Activated effector memory CD4-positive, alpha-beta T cell treated with Interleukin-2 at 50 U/mL for 16 hours (primary cell): ENCODE data around the gene ATL3.
"Not testable (repeated sequence)": the region's sequence is repeated elsewhere in the genome, so short reads cannot be mapped to it uniquely, and the experiment has no call there.

ENCODE experiments used
- DNase-seq: peaks from one replicate; pipeline ENCODE4 v3.0.0-alpha.2; 2020

Gene ATL3

DNA sequence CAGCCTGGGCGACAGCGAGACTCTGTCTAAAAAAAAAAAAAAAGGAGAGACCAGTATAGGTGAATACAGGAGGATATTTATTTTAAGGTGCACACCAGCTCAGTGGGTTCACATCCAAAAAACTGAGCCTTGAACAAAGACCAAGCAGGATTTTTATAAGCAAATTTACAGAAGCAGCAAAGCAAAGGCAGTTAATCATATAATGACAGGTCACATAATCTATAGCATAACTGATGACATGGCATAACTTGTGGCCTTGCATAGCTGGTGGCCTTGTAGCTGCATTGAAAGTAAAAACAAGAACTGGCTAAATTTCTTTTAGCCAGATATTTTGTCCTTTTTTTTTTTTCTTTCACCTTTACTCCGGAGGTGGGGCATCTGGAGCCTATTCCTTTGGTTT is 54.2 kb downstream of the ATL3 start:
- no peak for DNase-seq

DNA sequence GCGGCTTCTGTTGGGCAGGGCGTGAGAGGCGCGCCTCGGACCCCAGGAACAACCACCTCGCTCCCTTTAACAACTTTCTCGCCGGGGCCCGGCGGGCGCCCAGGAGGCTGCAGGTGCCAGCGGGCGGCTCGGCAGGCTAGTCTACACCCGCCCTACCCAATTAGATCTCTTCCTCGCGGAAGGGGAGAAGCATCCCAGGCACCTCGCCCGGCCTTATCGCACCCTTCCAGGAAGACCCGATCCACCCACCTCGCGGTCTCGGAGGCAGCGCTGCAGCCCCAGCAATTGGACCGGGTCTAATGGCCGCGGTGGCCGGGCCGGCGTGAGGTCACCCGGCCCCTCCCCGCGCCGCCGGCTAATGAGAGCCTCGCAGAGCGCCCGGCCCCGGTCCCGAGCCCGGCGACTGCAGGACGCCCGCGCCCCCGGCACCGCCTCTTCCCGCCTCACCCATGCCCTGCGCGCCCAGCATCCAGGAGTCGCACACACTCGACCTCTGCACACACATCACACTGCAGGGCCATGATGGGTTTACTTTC is 57.0 kb downstream of the ATL3 start, which contains the start of gene PLAAT3:
Gene PLAAT3 (minus strand): TSS at position 298 of the 536 bp plus-strand sequence. CDS start 419 bp downstream, outside the sequence.
- peak; percentile 14 for DNase-seq

DNA sequence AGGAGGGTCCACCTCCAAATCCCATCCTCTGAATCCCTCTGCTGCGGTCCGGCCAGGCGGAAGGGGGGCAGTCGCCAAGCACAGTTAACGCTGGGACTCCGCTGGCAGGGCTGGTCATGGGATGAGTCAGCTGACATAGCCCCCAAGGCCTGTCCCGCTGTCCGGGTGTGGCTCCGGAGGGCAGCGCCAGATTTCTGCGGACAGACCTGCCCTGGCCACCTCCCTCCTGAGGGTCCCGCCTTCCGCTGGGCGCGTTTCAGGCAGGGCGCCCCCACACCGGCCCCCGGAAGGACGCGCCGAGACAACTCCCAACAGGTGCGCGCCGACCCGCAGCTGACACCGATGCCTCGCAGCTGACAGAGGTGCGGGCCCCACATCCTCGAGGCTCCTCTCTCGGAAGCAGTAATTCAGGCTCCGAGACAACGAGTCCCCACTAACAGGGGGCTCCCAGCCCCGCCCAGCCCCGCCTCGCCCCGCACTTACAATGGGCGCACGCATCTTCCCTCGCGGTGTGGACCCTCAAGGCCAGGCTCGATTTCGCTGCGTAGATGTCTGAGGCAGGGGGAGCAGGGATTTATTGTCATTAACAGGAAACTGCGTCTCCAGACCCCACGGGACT is 57.5 kb downstream of the ATL3 start:
- peak; percentile 18 for DNase-seq

DNA sequence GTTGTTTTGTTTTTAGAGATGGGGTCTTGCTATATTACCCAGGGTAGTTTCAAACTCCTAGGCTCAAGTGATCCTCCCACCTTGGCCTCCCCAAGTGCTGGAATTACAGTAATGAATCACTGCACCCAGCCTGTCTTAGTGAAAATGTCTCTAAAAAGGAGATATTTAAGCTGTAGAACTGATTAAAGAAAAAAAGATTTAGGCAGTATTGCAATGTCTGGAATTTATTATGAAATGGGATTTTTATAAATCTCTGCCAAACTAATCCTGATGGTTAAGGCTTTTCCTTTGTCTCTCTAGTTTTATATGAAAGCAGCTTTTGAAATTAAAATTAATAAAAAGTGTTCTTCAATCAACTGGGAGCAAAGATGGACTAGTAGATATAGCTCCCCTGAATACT is 59.0 kb downstream of the ATL3 start:
- DNase-seq = no peak

DNA sequence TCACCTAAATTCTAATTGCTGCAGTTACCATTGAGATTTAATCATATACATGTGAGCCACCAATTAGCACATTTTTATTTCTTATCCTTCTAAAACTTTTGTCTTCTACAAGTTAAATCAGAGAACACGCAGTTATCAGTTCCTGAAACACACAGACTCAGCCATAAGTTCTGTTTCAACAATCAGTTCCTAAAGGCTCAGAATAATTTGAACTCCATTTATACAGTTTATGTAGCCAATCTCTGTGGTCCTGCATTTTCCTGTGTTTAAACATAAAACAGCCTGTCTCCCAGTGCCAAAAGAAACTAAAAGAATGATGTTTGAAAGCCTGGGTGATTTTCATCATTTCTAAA is 59.8 kb downstream of the ATL3 start:
- no peak for DNase-seq

DNA sequence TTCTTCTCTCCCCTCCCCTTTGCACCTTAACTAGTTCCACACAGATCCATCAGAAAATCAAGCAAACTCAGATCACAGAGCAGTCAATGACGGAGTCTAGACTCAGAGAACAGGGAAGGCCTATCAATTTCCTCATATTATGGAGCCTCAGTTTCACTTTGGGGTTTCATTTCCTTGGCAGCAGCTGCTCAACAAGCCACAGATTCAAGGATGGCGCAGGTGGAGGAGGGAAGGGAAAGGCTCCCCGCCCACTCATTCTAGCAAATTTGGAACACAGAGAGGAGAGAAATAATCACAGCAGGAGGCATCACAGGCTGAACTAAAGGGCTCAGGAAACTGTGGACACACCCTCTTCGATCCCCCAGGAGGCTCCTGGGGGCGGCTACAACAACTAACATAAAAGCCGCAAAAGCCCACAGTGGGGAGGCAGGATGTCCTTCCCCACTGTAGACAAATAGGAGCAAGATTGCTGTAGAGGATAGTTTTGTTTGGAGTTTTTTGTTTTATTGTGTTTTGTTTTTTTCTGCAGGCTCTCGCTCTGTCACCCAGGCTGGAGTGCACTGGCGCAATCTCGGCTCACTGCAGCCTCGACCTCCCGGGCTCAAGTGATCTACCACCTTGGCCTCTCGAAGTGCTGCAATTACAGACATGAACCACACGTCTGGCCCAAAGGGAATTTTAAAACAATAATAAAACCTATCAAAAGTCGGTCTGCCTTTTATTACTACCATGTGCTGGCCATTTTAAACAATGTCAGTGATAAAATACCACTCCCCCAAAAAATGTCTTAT is 60.4 kb downstream of the ATL3 start:
- no peak for DNase-seq

DNA sequence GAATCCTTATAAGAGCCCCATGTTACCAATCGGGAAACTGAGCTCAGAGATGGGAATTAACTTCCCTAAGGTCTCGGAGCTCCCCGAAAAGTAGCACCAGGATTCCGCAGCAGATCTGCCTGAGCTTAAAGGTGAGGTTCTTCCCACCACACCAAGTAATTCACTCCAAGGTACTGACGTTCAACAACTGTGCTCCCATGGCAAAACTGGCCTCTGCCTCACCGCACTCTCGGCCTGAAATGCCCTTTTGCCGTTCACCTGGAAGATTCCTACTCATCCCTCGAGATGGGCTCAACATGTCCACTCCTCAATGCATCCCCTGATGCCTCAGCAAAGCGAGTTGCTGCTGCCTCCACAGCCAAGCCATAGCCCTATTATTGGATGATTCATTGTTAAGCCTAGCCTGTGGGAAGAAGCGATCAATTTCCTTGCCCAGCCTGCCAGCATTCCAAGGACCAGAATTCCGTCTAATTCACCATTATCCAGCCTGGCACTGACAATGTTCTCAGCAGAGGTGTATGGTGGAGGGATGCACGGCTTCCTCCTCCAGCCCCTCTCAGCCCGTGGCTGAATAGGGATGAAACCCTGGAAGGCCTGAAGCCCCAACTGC is 61.1 kb downstream of the ATL3 start:
- DNase-seq = no peak

DNA sequence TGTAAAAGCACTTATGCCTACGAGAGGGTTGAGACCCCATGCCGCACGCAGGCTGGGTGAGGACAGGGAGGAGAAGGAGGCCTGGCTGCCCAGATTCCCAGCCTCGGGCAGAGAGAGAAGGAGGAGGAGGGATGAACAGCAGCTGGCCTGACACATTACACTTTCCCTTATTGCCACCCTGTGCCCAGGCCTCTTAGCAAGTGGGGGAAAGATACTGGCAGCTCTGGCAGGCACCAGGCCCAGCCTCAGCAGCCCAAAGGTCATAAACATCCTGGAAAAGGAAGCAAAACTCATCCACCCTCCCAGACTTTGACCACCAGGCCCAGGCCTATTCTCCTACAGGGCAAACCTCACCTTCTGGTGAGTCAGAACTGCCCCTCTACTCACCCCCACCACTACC is 61.6 kb downstream of the ATL3 start:
- DNase-seq = no peak

DNA sequence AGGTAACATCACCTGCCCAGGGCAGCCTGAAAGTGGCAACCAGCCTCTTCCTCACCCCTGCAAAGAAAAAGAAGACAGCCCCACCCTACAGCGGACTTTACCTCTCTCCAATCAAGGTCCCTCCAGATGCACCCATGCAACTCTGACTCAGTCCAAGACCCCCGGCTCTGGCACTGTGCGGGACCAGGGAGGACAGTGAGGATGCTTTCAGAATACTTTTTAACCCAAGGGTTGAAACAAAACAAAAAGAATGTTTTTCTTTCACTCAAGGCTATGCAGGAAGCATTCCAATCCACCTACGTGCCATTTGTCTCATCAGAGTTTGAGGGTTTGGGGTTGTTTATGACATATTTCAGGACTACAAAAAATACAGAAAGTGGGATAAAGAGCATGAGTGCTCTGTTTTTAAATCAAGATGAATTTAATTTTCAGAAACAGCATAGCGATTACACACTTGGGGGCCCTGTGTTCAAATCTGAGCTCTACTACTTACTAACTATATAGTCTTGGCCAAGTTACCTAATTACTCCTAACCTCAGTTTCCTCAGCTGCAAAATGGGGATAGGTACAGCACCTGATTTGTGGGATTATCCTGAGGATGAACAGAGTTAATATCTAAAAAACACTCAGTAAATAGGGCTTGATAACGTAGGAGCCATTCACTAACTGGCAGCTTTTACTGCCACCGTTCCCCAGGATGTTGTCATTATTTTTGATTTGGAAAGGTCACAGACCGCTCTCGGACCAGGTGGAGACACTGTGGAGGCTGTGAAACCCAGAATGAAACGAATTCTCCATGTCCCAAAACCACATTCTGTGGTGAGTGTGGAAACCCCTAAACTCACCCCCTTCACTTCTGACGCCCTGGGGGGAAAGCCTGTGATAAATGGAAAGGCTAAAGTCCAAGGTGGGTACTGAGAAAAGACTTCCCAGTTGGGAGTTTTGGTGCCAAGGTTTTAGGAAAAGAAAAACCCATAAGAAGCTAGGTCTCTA is 62.5 kb downstream of the ATL3 start:
- DNase-seq = no peak

DNA sequence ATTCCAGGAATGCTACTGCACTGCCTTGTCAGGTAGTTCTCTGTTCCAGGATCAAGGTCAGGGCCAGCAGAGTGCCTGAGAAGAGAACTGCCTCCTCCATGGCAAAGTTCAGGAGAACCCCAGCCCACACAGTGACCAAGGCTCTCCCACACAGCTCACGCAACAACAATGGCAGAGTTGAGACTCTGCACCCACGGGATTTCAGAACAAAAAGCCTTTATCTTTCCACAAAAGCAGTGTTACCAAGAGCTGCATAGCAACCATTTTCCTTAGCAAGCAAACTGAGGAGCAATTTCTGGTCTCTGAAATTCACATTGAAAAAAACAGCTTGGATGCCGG is 68.0 kb downstream of the ATL3 start:
- no peak for DNase-seq

DNA sequence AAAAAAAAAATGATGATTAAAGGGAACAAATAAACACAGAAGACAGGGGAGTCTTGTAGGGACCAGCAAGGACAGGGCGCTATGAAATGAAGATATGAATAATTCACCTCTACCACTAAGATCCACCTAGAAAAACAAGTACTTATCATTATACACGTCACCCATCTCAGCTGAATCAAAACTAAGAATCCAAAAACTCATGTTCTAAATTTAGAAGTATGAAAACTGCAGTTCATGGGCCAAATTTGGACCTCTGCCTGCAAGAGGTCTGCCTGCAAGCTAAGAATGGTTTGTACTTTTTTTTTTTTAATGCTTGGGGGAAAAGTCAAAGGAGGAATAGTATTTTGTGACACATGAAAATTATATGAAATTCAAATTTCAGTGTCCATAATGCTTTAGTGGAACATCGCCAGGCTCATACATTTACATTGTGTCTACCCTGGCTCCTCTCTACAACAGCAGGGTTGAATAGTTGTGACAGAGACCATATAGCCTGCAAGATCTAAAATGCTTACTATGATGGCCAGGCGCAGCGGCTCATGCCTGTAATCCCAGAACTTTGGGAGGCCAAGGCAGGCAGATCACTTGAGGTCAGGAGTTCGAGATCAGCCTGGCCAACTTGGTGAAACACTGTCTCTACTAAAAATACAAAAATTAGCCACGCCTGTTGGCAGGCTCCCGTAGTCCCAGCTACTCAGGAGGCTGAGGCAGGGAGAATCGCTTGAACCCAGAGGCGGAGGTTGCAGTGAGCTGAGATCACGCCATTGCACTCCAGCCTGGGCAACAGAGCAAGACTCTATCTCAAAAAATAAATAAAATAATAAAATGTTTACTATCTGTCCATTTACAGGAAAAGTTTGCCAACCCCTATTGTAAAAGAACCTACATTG is 68.6 kb downstream of the ATL3 start:
- DNase-seq = not testable (repeated sequence)

DNA sequence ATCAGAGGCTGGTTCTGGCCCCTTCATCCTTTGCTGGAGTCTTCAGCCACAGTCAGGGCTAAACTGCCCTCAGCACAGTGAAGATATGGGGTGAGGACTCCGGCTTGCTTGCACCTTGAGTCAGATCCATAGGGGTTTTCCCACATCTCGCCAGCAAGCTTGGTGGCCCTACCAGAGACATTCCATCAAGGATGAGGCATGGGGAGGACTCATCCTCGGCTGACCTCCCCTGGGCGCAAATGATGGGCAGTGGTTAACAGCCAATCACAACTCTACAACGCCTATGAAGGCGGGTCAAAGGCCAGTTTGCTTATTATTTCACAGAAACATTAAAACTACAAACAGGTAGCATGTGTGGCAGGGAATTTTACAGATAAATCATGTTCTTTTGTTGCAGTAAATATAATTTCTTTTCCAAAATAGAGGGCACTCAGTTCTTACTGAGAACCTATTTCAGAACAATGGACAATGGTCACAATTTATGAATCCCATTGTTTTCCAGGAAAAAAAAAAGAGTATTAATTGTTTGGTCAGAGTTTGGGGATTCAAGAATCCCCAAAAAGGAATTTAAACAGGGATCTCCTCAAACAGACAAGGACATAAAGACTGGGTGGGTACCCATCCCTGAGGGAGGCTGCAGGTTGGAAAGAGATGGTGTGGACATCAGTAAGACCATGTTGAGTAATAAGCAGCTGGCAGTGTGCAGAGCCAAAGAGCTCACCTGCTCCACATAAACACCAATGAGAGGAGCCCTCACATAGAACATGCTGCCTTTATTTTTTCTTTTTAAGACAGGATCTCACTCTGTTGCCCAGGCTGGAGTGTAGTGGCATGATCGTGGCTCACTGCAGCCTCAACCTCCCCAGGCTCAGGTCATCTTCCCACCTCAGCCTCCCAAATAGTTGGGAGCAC is 71.7 kb downstream of the ATL3 start:
- no peak for DNase-seq

DNA sequence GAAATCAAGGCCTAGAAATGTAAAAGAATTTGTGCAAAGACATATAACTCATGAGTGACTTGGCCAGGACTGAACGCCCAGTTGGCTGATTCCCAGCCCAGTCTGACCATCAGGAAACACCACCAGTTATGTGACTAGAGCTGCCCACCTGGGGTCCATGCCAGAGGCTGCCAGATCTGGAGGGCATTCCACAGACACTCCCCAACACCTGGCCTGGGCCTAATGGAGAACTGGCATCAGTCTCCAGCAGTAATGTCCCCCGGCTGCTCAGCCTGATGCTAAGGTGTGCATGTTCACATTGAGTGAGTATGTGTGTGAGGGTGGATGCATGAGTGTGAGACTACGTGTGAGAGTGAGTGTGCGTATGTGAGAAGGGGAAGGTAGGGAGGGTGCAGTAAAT is 72.6 kb downstream of the ATL3 start:
- DNase-seq = no peak

DNA sequence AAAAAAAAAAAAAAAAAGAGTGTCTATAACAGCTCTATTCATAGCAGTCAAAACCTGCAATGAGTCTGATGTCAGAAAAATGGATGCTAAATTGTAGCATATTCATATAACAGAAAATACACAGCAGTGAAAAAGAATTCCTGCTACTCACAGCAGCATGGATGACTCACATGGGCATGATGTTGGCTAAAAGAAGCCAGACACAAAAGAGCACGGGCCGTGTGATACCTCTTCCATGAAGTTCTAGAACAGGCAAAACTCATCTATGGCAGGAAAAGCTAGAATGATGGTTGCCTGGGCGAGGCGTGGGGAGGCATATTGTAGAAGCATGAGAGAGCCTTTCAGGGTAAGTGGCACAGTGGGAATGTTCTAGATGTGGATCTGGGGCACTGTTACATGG is 75.9 kb downstream of the ATL3 start:
- DNase-seq = no peak

DNA sequence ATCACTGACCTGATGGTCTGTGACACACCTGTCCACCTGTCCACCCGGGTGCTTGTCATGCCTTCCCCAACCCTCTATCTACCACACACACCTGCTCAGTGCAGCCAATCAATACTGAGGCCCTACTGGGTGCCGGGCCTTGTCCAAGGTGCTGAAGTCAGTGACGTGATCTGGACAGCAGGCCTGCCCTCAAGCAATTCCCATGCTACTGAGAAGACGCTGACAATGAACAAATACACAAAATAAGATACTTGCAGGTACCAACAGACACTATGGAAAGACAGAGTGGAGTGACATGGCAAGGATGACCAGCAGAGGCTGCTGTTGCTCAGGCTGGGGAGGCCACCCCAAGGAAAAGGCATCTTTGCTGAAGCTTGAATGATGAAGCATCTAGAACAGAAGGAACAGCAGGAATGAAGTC is 78.2 kb downstream of the ATL3 start:
- DNase-seq = no peak

DNA sequence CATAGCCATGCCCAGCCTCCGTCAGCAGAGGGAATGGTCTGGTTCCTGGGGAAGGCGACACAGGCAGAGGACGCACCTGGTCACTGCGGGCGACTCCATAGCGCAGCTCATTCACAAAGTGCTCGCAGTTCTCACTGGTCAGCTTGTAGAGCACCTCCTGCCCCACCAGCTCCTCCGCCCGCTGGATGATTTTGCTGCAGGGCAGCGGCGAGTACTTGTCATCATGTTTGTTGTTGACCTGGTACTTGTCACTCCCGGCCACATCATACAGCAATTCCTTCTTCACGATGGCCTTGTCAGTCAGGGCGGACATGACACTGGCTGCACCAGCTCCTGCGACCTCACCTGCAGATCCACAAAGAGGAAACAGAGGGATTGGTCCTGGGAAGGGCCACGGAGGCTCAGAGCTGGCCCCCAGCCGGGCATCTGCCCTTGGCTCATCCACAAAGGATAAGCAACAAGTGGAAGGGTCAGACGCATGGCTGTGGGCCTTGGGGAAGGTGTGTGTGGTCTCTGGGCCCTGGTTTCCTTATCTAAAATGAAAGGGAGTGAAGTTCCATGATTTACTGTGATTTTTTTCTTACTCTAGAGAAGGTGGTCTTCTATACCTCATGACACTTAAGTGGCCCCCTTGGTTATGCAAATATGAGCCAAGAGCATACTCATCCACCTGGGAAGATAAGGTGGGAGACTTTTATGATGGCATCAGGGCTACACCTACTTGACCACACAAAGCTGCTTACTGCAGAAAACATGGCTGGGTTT is 81.0 kb downstream of the ATL3 start:
- no peak for DNase-seq

DNA sequence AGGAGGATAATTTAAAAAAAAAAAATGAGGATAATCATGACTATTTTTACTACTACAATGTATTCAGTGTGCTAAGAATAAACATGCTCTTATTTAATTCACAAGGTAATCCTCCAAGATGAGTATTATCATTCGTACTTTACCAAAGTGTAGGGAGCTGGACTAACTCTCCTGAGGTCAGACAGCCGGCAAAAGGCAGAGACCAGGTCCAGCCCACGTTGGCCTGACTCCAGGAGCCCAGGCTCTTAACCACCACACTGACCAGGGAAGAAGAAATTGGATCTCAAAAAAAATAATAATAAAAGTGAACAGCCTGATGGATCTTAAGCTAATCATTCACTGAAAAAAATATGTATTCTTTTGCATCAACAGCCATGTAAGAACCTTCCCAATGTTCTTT is 82.2 kb downstream of the ATL3 start:
- DNase-seq = no peak

DNA sequence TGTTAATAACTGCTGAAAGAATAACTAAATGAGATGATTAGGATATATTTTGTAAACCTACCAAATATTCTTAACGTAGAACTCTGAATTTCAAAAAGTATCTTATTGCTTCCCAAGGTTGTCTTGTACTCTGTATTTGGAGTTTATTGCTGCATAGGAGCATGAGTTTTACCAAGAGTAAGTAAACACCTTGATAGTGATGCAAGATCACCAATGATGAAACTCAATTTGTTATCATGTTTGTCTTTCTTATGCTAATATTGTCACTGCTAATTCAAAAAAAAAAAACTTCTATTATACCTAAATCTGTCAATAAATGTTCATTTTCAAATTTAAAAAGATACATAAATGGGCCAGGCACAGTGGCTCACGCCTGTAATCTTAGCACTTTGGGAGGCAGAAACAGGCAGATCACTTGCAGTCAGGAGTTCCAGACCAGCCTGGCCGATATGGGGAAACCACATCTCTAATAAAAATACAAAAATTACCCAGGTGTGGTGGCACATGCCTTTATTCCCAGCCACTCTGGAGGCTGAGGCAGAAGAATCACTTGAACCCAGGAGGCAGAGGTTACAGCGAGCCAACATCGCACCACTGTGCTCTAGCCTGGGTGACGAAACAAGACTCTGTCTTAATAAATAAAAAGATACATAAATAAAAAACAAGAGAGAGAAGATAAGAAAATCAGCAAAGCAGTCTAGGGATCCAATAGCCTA is 84.6 kb downstream of the ATL3 start:
- DNase-seq = no peak

DNA sequence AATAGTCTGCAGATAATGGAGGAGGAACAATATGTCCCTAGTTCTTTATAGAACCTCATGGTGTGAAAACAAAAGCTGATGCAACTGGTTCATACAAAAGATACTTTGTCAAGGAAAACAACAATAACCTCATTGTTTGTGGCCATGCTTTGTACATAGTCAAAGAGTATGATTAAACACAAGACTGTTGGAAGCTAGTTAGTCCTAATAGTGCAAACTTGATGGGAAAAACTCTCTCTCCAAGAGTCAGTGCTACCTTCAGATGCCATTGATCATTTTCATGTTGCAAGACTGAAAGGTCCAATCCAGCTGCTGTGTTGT is 87.9 kb downstream of the ATL3 start:
- no peak for DNase-seq
